Neural cell (in vitro differentiated cells): ENCODE results near the gene TMEM184C. TPM values are rescaled to one million over a fixed set of nuclear protein-coding genes. Genes with fewer than 3 reads are reported as not detected.

ENCODE experiments used
- H2AFZ ChIP-seq: fragments of 200-600, 300-800 bp; sonication (generic), shearing (Covaris generic); 2 replicates; pipeline ENCODE4 v1.6.0; 2014; ENCODE audit warnings: low read depth, mild to moderate bottlenecking, antibody characterized with exemption, low read length, moderate library complexity
- H3F3A ChIP-seq: fragments of 200-600 bp; shearing (Covaris generic); 2 replicates; pipeline ENCODE4 v1.6.1; 2016; ENCODE audit warnings: mild to moderate bottlenecking, moderate library complexity, mixed read lengths, antibody characterized with exemption, low read length; ENCODE audit not compliant: insufficient read depth, poor library complexity, severe bottlenecking
- H3K27ac ChIP-seq: fragments of 200-600, 300-800 bp; sonication (generic), shearing (Covaris generic); 2 replicates; pipeline ENCODE4 v1.5.1; 2014; ENCODE audit warnings: mild to moderate bottlenecking, low read length, moderate library complexity
- H3K27me3 ChIP-seq: fragments of 300-800, 200-600 bp; sonication (generic), shearing (Covaris generic); 2 replicates; pipeline ENCODE4 v1.6.0; 2014; ENCODE audit warnings: mild to moderate bottlenecking, low read depth, low read length, moderate library complexity; ENCODE audit not compliant: insufficient read depth
- H3K36me3 ChIP-seq: fragments of 300-800, 200-600 bp; sonication (generic), shearing (Covaris generic); 2 replicates; pipeline ENCODE4 v1.5.1; 2014; ENCODE audit warnings: mild to moderate bottlenecking, antibody characterized with exemption, low read length, moderate library complexity; ENCODE audit not compliant: insufficient read depth
- H3K4me2 ChIP-seq: fragments of 300-800, 200-600 bp; sonication (generic), shearing (Covaris generic); 2 replicates; pipeline ENCODE4 v1.6.0; 2014; ENCODE audit warnings: mild to moderate bottlenecking, low read length
- H3K4me3 ChIP-seq: fragments of 300-800, 200-600 bp; sonication (generic), shearing (Covaris generic); 2 replicates; pipeline ENCODE4 v1.5.1; 2014; ENCODE audit warnings: mild to moderate bottlenecking, low read length, moderate library complexity
- H3K79me2 ChIP-seq: fragments of 200-600 bp; shearing (Covaris generic); replicated peaks from 2 replicates; pipeline ENCODE4 v1.6.0; 2014; ENCODE audit warnings: mild to moderate bottlenecking, low read length, moderate library complexity; ENCODE audit not compliant: insufficient read depth
- H3K9ac ChIP-seq: fragments of 300-800, 200-600 bp; sonication (generic), shearing (Covaris generic); 2 replicates; pipeline ENCODE4 v1.6.1; 2016; ENCODE audit warnings: mild to moderate bottlenecking, low read length, mixed read lengths
- H3K9me2 ChIP-seq: fragments of 200-600 bp; shearing (Covaris generic); 2 replicates; pipeline ENCODE4 v1.6.1; 2016; ENCODE audit warnings: mild to moderate bottlenecking, low read length, mixed read lengths; ENCODE audit not compliant: insufficient read depth
- H3K9me3 ChIP-seq: fragments of 200-600, 300-800 bp; sonication (generic), shearing (Covaris generic); 2 replicates; pipeline ENCODE4 v1.6.1; 2016; ENCODE audit warnings: mild to moderate bottlenecking, mixed run types, low read length, moderate library complexity, mixed read lengths
- H4K20me1 ChIP-seq: fragments of 200-600 bp; shearing (Covaris generic); 2 replicates; pipeline ENCODE4 v1.6.1; 2016; ENCODE audit warnings: mild to moderate bottlenecking, mixed run types; ENCODE audit not compliant: insufficient read depth
- CTCF ChIP-seq: fragments of 450-650 bp; IDR thresholded peaks from 2 replicates; pipeline ENCODE4 v1.5.1; 2014; ENCODE audit warnings: antibody characterized with exemption, mild to moderate bottlenecking, moderate library complexity; ENCODE audit not compliant: poor library complexity, severe bottlenecking
- EP300 ChIP-seq: fragments of 450-650 bp; conservative IDR thresholded peaks from 2 replicates; pipeline ENCODE4 v1.6.1; 2014; ENCODE audit warnings: antibody characterized with exemption, mild to moderate bottlenecking, moderate library complexity; ENCODE audit not compliant: poor library complexity, severe bottlenecking
- EZH2 ChIP-seq: fragments of 200-600, 300-800 bp; shearing (Covaris generic), sonication (generic); IDR thresholded peaks from 2 replicates; pipeline ENCODE4 v1.6.1; 2014; ENCODE audit warnings: antibody characterized with exemption, low read length, borderline replicate concordance, mild to moderate bottlenecking; ENCODE audit not compliant: insufficient read depth, poor library complexity, severe bottlenecking
- MXI1 ChIP-seq: fragments of 450-650 bp; conservative IDR thresholded peaks from 2 replicates; pipeline ENCODE4 v1.6.1; 2014; ENCODE audit warnings: antibody characterized with exemption, mild to moderate bottlenecking; ENCODE audit not compliant: poor library complexity, severe bottlenecking
- POLR2AphosphoS5 ChIP-seq: IDR thresholded peaks from 2 replicates; pipeline ENCODE4 v1.6.1; 2012
- RAD21 ChIP-seq: fragments of 450-650 bp; conservative IDR thresholded peaks from 2 replicates; pipeline ENCODE4 v1.6.1; 2014; ENCODE audit warnings: antibody characterized with exemption, mild to moderate bottlenecking, moderate library complexity
- REST ChIP-seq: IDR thresholded peaks from 2 replicates; pipeline ENCODE4 v1.6.1; 2012; ENCODE audit warnings: borderline replicate concordance
- SMC3 ChIP-seq: fragments of 450-650 bp; conservative IDR thresholded peaks from 2 replicates; pipeline ENCODE4 v1.6.1; 2014; ENCODE audit warnings: antibody characterized with exemption, mild to moderate bottlenecking, moderate library complexity; ENCODE audit not compliant: poor library complexity
- TAF1 ChIP-seq: IDR thresholded peaks from 2 replicates; pipeline ENCODE4 v1.6.1; 2012; ENCODE audit warnings: low read depth
- polyA plus RNA-seq: library from polyadenylated mRNA; depleted of rRNA; stranded (reverse); fragments of >200 nt; gene quantifications from 2 replicates; pipeline ENCODE4 v1.2.3, GENCODE V29; 2014

The TMEM184C gene
- polyA plus RNA-seq, 1 donor from 2014 or later: 48.8 TPM

GRCh38 chr4:147580396-147580795 is 36.8 kb upstream of the TMEM184C start:
- Histone ChIP-seq H2AFZ (no peak overlapping the region), H3K79me2 (no peaks in the 10 kb centered on the region), H3K9me2 (no peaks in the 10 kb centered on the region)

GRCh38 chr4:147581606-147582350 is 35.4 kb upstream of the TMEM184C start:
- no peak overlapping the region for H2AFZ ChIP-seq
- no peak overlapping the region for H3K4me2 ChIP-seq
- H3K36me3 ChIP-seq: no peaks in the 10 kb centered on the region
- no peaks in the 10 kb centered on the region for H3K27me3 ChIP-seq
- no peaks in the 10 kb centered on the region for H3F3A ChIP-seq
- no peaks in the 10 kb centered on the region for H3K9me3 ChIP-seq
- no peak overlapping the region for H3K27ac ChIP-seq
- no peaks in the 10 kb centered on the region for H4K20me1 ChIP-seq
- TF ChIP-seq TAF1: no peak
- no peak for TF ChIP-seq SMC3
- TF ChIP-seq RAD21: no peak
- H3K4me3 ChIP-seq: no peak overlapping the region
- no peaks in the 10 kb centered on the region for H3K79me2 ChIP-seq
- no peaks in the 10 kb centered on the region for H3K9me2 ChIP-seq
- H3K9ac ChIP-seq: no peak overlapping the region

More at GRCh38 chr4:147580396-147580795, 36.8 kb upstream of the TMEM184C start:
- H3K9ac ChIP-seq: no peak overlapping the region
- no peaks in the 10 kb centered on the region for H3K27me3 ChIP-seq
- no peak overlapping the region for H3K4me3 ChIP-seq
- TF ChIP-seq REST (no peak), POLR2AphosphoS5 (no peak), RAD21 (no peak), MXI1 (no peak), TAF1 (no peak), CTCF (no peak), EP300 (no peak), EZH2 (no peak)
- no peaks in the 10 kb centered on the region for H3K9me3 ChIP-seq
- no peak overlapping the region for H3K27ac ChIP-seq
- H3F3A ChIP-seq: no peaks in the 10 kb centered on the region
- H4K20me1 ChIP-seq: no peaks in the 10 kb centered on the region
- no peak overlapping the region for H3K4me2 ChIP-seq
- no peaks in the 10 kb centered on the region for H3K36me3 ChIP-seq
